NB4 (cell line): Measurements from ENCODE around the gene TCOF1.

Experiments
- DNase-seq: peaks from one replicate; pipeline ENCODE4 v3.0.0; 2010; ENCODE audit warnings: low read depth
- H3K4me3 ChIP-seq: one replicate; pipeline ENCODE4 v1.5.1; 2011; ENCODE audit warnings: mild to moderate bottlenecking, low read depth, low read length, moderate library complexity
- MYC ChIP-seq: IDR thresholded peaks from 2 replicates; pipeline ENCODE4 v1.6.1; 2011; ENCODE audit warnings: low read depth, low read length
- POLR2A ChIP-seq: IDR thresholded peaks from 2 replicates; pipeline ENCODE4 v1.6.1; 2011; ENCODE audit warnings: mild to moderate bottlenecking; ENCODE audit not compliant: insufficient read length; ENCODE audit errors: extremely low read depth
- TF ChIP-seq, protein P1 (sequence below): IDR thresholded peaks from one replicate; pipeline ENCODE4 v1.5.1; 2012; ENCODE audit warnings: low read depth, low read length
- TF ChIP-seq, protein P2 (sequence below): IDR thresholded peaks from 2 replicates; pipeline ENCODE4 v1.6.1; 2011; ENCODE audit warnings: low read depth, low read length

TCOF1 gene

DNA sequence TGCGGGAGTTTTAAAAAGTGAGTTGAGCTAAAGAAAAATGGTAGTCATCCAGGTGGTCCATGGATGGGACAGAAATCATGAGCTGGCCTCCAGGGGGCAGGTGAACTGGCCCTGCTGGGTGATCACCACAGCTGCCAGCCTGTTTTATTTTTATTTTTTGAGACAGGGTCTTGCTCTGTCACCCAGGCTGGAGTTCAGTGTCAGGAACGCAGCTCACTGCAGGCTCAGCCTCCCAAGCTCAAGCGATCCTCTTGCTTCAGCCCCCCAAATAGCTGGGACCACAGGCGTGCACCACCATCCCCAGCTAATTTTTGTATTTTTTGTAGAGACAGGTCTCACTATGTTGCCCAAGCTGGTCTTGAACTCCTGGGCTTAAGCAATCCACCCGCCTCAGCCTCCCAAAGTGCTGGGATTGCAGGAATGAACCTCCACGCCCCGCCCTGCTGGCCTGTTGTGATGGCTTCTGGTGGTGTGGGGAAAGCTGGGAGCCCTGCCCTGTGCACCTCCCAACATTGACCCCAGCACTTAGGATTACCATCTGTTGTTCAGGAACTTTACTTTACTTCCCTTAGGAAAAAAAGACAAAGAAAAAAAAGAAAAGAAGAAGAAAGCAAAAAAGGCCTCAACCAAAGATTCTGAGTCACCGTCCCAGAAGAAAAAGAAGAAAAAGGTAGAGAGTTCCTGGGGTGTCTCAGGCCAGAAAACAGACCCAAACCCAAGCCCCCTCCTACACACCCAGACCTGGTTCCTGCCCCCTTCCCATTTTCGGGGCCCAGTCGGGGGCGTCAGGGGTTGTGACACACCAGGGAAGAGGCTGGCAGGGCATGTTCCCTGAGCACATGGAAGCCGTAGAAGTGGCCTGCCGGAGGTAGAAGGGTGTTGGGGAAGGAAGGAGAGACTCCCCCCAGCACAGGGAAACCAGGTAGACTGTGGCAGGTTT lies 40.6 kb downstream of the TCOF1 start:
- no peak for DNase-seq
- no peak overlapping the region for H3K4me3 ChIP-seq
- TF ChIP-seq, protein P1, sequence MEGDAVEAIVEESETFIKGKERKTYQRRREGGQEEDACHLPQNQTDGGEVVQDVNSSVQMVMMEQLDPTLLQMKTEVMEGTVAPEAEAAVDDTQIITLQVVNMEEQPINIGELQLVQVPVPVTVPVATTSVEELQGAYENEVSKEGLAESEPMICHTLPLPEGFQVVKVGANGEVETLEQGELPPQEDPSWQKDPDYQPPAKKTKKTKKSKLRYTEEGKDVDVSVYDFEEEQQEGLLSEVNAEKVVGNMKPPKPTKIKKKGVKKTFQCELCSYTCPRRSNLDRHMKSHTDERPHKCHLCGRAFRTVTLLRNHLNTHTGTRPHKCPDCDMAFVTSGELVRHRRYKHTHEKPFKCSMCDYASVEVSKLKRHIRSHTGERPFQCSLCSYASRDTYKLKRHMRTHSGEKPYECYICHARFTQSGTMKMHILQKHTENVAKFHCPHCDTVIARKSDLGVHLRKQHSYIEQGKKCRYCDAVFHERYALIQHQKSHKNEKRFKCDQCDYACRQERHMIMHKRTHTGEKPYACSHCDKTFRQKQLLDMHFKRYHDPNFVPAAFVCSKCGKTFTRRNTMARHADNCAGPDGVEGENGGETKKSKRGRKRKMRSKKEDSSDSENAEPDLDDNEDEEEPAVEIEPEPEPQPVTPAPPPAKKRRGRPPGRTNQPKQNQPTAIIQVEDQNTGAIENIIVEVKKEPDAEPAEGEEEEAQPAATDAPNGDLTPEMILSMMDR: no peak
- TF ChIP-seq, protein P2, sequence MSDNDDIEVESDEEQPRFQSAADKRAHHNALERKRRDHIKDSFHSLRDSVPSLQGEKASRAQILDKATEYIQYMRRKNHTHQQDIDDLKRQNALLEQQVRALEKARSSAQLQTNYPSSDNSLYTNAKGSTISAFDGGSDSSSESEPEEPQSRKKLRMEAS: no peak
- no peak for TF ChIP-seq MYC
- TF ChIP-seq POLR2A: no peak

DNA sequence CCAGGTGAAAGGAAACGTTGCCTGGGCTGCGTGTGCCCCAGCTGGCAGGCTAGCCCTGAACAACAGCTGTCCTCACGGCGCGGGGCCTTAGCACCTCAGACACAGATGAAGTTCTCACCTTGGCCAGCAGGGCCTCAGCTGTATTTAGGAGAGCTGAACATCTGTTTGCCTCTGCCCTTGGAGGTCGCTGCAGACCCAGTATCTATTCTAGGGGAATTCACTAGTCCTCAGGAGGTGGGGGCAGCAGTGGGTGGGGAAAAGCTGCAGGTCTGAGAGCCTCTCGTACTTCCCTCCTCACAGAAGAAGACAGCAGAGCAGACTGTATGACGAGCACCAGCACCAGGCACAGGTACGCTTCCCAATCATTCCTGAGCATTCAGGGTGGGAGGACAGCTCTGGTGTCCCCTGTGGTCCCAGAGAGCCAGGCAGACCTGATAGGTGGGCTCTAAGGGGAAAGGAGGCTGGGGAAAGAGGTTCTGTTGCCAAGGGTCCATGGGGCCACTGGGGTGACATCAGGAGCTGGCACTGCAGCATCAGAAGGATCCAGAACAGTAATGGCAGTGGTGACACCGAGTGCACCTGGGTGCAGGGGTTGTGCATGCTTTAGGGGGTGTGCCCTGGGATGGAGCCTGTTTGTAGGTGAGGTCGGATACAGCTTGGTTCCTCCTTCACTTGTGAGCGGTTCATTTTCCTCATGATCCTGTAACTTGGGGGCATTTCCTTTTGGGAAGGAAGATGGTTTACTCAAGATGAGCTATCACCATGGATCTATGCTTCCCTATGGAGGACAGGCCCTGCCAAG lies 41.4 kb downstream of the TCOF1 start:
- DNase-seq: peak; percentile 15
- H3K4me3 ChIP-seq: no peak overlapping the region
- TF ChIP-seq, protein P1: no peak
- TF ChIP-seq MYC: no peak
- TF ChIP-seq, protein P2: no peak
- TF ChIP-seq POLR2A: no peak

DNA sequence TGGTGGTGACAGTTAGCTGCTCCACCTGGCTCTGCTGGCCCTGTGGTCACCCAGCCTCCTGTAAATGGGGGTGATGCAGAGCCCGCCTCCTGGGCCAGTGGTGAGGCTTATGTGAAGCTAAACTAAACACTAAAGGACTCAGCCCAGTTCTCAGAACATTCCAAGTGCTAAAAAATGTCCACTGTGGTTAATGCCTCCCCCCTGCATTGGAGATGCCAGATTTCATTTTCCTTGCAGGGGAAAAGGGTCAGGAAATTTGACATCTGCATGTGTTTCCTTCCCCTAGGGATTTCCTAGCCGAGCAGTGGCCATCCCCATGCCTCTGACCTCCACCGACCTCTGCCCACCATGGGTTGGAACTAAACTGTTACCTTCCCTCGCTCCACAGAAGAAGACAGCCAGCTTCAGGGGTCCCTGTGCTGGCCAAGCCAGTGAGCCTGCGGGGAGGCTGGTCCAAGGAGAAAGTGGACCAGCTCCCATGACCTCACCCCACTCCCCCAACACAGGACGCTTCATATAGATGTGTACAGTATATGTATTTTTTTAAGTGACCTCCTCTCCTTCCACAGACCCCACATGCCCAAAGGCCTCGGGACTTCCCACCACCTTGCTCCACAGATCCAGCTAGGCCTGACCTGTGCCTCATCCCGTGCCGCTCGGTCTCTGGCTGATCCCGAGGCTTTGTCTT lies 42.2 kb downstream of the TCOF1 start:
- TF ChIP-seq, protein P2: no peak
- no peak overlapping the region for H3K4me3 ChIP-seq
- DNase-seq: no peak

DNA sequence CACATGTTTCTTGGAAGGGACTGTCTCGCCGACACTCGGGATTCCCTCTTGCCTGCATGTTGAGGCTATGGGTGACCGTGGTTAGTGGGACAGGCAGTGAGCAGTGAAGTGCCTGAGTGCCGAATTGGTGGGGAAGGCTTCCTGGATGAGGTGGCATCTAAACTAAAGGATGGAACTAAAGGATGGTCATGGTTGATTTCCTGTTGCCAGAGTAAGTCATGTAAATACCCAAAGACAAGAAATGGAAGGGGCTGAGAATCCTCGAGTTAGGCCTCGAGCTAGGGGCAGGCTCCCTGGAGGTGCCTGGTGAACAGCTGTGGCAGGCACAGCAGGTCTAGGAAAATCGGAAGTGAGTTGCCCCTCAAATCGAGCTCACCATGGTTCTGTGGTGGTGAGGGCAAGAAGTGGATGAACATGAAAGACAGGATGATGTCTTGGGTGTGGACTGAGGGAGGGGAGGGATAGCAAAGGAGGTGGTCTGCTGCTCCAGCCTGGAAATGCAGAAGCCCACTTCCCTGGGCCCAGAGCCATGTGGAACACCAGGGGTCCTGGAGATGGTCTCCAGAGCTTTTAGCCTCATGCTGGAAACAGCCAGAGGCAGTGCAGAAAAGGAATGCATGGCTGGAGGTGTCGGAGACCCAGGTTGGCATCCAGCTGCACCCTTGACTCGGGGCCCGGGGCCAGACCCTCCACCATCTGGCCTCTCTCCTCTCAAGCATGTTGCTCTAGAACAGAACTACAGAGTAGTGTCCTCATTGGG lies 43.0 kb downstream of the TCOF1 start:
- DNase-seq: no peak
- TF ChIP-seq MYC: no peak
- TF ChIP-seq, protein P1: no peak
- TF ChIP-seq, protein P2: no peak
- no peak for TF ChIP-seq POLR2A
- no peak overlapping the region for H3K4me3 ChIP-seq

DNA sequence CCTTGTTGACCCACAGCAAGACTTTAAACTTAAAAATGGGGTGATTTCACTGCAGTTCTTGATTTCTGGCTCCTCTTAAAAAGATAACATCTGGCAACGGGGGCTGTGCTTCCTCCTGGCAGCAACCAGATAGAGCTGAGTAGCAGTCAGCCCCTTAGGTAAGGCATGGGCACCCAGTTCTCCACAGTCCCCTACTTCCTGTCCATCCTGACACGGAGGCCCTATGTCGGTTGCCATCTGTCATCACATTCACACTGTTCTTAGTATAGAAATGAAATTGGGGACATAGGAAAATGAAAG lies 43.5 kb downstream of the TCOF1 start:
- no peak overlapping the region for H3K4me3 ChIP-seq
- peak; percentile 16 for DNase-seq
- TF ChIP-seq, protein P1: no peak
- TF ChIP-seq POLR2A (no peak), MYC (no peak)
